Femur (tissue), 1 donor: ENCODE results near the gene FN3K.
"Not testable (repeated sequence)": the region's sequence is repeated elsewhere in the genome, so short reads cannot be mapped to it uniquely, and the experiment has no call there.

Source experiments
- DNase-seq: peaks from one replicate; pipeline ENCODE4 v3.0.0-alpha.2; 2017

Gene FN3K

GRCh38 chr17:82737967-82738877 is 2.8 kb downstream of the FN3K start:
- no peak for DNase-seq

GRCh38 chr17:82740906-82741759 is 5.7 kb downstream of the FN3K start:
- DNase-seq: no peak

- DNase-seq: no peak
Measured at GRCh38 chr17:82743344-82744219, 8.2 kb downstream of the FN3K start.

- not testable (repeated sequence) for DNase-seq
Measured at GRCh38 chr17:82744736-82745135, 9.3 kb downstream of the FN3K start.

- no peak for DNase-seq
Measured at GRCh38 chr17:82745524-82745923, 10.1 kb downstream of the FN3K start.

- DNase-seq: no peak
Measured at GRCh38 chr17:82748756-82749155, 13.3 kb downstream of the FN3K start.

- no peak for DNase-seq
Measured at GRCh38 chr17:82750241-82750908, 15.0 kb downstream of the FN3K start.

GRCh38 chr17:82751171-82751570 is 15.8 kb downstream of the FN3K start:
- DNase-seq: no peak

GRCh38 chr17:82751571-82752370 is 16.4 kb downstream of the FN3K start, which contains the start of gene TBCD:
Gene TBCD (plus strand): TSS chr17:82752065. CDS start chr17:82752194, 129 bp downstream.
- DNase-seq: peak; percentile 95

GRCh38 chr17:82752371-82753200 is 17.2 kb downstream of the FN3K start:
- DNase-seq: peak; percentile 63

- no peak for DNase-seq
Measured at GRCh38 chr17:82753201-82753464, 17.7 kb downstream of the FN3K start.

GRCh38 chr17:82754297-82755208 is 19.1 kb downstream of the FN3K start:
- DNase-seq: no peak

- no peak for DNase-seq
Measured at GRCh38 chr17:82756166-82756565, 20.8 kb downstream of the FN3K start.

- no peak for DNase-seq
Measured at GRCh38 chr17:82765371-82765770, 30.0 kb downstream of the FN3K start.

- DNase-seq: no peak
Measured at GRCh38 chr17:82767041-82767754, 31.8 kb downstream of the FN3K start.

GRCh38 chr17:82769041-82769440 is 33.6 kb downstream of the FN3K start:
- DNase-seq: no peak

- no peak for DNase-seq
Measured at GRCh38 chr17:82772026-82772425, 36.6 kb downstream of the FN3K start.

- not testable (repeated sequence) for DNase-seq
Measured at GRCh38 chr17:82774456-82774855, 39.0 kb downstream of the FN3K start.
